ENCODE results near the gene IL17RA. TPM values are rescaled to one million over a fixed set of nuclear protein-coding genes. Genes with fewer than 3 reads are reported as not detected.

The IL17RA gene
- total and polyA plus RNA-seq, 8 donors: 7.6 to 61.6 (median 8.4) TPM

DNA sequence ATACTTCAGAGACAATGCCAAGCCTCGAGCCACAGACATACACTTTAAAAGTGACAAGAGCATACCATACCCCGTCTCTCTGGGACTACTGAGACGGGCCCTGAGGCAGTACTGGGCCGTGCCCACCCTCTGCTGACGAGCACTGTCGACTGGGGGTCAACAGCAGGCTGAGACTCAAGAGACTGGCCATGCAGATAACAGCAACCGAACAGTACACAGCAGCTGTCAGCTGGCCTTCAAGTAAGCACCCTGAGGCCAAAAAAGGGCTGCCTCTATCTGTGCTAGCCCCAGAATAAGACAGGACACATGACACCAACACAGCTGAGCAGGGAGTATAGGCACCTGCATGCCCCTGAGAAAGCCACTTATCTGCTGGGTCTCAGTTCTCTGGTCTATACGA lies 55.2 kb downstream of the IL17RA start:
- intact Hi-C loops (cut with DNase I): no loop called here

DNA sequence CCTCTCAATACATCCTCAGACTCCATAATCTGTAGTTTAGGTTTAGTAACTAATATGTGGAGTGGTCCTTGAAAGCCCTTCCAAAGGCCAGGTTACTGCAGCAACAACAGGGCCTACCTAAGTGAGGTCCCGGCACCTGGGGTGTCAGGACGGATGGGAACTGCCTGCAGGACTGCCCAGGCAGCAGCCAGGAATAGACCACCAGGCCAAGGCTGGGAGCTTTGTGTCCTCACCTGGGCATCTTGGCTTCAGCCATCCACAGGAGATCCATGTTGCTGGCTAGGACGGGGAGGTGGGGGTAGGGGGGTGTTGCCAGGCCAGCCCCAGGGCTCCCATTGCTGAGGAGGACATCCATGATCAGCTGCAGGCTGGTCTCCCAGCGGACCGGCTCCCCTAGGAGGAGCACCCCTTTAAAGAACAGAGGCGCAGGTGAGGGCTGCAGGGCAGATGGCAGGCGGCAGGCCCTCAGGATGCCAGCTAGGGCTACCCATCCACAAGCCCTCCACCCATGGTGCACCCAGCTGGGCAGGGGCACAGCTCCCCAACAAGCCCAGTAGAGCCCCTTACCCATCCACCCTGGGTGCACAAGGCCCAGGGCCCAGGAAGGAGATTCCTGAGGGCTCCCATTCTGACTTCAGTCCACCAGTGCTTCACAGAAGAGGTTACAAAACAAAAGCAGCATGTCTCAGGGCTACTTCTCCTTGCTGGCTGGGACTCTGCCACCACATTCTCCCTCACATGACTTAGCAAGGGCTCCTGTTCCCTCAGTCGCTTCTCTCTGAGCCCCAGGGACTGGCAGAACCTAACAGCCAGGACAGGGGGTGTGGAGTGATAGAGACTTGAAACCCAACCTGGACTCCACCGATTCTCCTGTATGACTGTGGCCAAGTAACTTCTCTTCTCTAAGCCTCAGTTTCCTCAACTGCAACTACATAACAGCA lies 56.3 kb downstream of the IL17RA start:
- DNase-seq (no peak), ATAC-seq (no peak)
- Histone ChIP-seq H3K27ac (no peak overlapping the region), H3K27me3 (no peaks in the 10 kb centered on the region), H3K9me3 (no peaks in the 10 kb centered on the region), H3K4me1 (no peaks in the 10 kb centered on the region), H3K4me3 (no peak overlapping the region), H3K36me3 (peaks cover 0 to 90% of the 10 kb centered on the region in 2 donors)
- intact Hi-C loops (cut with DNase I): no loop called here
- TF ChIP-seq, protein P1, sequence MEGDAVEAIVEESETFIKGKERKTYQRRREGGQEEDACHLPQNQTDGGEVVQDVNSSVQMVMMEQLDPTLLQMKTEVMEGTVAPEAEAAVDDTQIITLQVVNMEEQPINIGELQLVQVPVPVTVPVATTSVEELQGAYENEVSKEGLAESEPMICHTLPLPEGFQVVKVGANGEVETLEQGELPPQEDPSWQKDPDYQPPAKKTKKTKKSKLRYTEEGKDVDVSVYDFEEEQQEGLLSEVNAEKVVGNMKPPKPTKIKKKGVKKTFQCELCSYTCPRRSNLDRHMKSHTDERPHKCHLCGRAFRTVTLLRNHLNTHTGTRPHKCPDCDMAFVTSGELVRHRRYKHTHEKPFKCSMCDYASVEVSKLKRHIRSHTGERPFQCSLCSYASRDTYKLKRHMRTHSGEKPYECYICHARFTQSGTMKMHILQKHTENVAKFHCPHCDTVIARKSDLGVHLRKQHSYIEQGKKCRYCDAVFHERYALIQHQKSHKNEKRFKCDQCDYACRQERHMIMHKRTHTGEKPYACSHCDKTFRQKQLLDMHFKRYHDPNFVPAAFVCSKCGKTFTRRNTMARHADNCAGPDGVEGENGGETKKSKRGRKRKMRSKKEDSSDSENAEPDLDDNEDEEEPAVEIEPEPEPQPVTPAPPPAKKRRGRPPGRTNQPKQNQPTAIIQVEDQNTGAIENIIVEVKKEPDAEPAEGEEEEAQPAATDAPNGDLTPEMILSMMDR (IDR thresholded peaks at IDR 0.05): no peak

More for the DNA sequence above, 55.2 kb downstream of the IL17RA start:
- ATAC-seq: no peak
- TF ChIP-seq, protein P1 (IDR thresholded peaks at IDR 0.05): no peak
- Histone ChIP-seq H3K4me1 (no peaks in the 10 kb centered on the region), H3K27ac (no peak overlapping the region), H3K4me3 (no peak overlapping the region), H3K27me3 (no peaks in the 10 kb centered on the region), H3K36me3 (peaks cover 0 to 92% of the 10 kb centered on the region in 2 donors), H3K9me3 (no peaks in the 10 kb centered on the region)
- no peak for DNase-seq

DNA sequence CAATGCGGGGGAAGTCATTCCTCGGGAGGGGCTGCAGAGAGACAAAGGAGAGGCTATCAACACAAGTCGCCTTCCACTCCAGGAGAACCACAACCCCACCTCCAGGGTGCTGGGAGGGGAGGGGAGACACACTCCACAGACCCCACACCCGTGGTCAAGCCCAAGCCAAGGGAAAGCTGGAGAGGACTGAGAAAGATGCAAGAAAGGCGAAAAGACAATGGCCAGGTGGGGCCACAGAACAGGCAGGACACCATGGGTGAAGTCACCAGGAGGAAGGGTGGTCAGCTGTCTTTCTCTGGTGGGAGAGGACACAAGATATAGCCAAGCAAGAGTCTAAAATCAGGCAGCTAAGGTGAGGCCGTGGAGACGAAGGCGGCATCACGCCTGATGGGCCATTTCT lies 58.3 kb downstream of the IL17RA start:
- peaks cover 0 to 79% of the 10 kb centered on the region in 2 donors for H3K36me3 ChIP-seq
- TF ChIP-seq, protein P1 (IDR thresholded peaks at IDR 0.05): no peak
- no peak for ATAC-seq

DNA sequence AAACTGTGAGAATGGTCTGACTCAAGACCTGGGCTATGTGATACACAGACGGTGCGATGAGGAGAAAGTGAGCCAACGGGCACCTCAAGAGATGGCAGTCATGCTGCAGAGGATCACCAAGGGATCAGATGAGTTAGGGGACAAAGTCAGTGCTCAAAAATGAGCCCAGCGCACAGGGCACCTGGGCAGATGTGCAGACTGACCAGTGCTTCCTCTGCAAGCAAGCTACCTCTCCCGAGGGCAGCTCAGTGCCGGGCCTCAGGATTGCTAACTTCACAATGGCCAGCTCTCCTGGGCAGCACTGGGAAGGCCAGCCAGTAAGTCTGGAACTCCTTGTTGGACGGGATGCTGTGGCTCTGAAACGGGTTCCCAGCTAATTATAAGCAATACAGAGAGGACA lies 59.0 kb downstream of the IL17RA start:
- Histone ChIP-seq H3K36me3 (peaks cover 0 to 75% of the 10 kb centered on the region in 2 donors), H3K27ac (no peak overlapping the region), H3K9me3 (no peaks in the 10 kb centered on the region)

More for the DNA sequence above, 58.3 kb downstream of the IL17RA start:
- Histone ChIP-seq H3K9me3 (no peaks in the 10 kb centered on the region), H3K4me3 (no peak overlapping the region), H3K27ac (no peak overlapping the region), H3K27me3 (no peaks in the 10 kb centered on the region), H3K4me1 (no peaks in the 10 kb centered on the region)
- intact Hi-C loops (cut with DNase I): no loop called here
- DNase-seq: no peak

More for the DNA sequence above, 59.0 kb downstream of the IL17RA start:
- TF ChIP-seq, protein P1 (IDR thresholded peaks at IDR 0.05): no peak
- Histone ChIP-seq H3K27me3 (no peaks in the 10 kb centered on the region), H3K4me1 (no peaks in the 10 kb centered on the region), H3K4me3 (no peak overlapping the region)
- ATAC-seq (no peak), DNase-seq (no peak)
- intact Hi-C loops (cut with DNase I): no loop called here
